ENCODE measurements around the gene KATNAL1. TPM values are rescaled to one million over a fixed set of nuclear protein-coding genes. Genes with fewer than 3 reads are reported as not detected.

KATNAL1 gene
- total RNA-seq, 5 donors from 2014 or later (not counting 1 experiment from before 2014, with no cell fraction given), result 4.0 to 13.8 (median 7.3) TPM

GRCh38 chr13:30299786-30300185 lies 7.6 kb downstream of the KATNAL1 start:
- Mint-ChIP-seq H3K27ac (no peak overlapping the region), H3K4me3 (no peak overlapping the region), H3K27me3 (no peaks in the 10 kb centered on the region), H3K9me3 (no peaks in the 10 kb centered on the region), H3K4me1 (peaks cover 0 to 30% (median 19%) of the 10 kb centered on the region in 3 donors), H3K36me3 (peaks cover 4% of the 10 kb centered on the region)
- DNase-seq (no peak), ATAC-seq (replicated peaks in 1 of 4) (no peak)
- no peak overlapping the region for H3K4me3 ChIP-seq (ENCODE audit: control insufficient read depth in 1 of 2, extremely low read depth in 1 of 2, low read length in 1 of 2)
- no peaks in the 10 kb centered on the region for H3K27me3 ChIP-seq (replicated peaks in 1 of 2; ENCODE audit: control insufficient read depth in 2 of 2, extremely low read depth in 1 of 2, insufficient read depth in 2 of 2, low read length in 1 of 2)
- H3K9me3 ChIP-seq, result no peaks in the 10 kb centered on the region
- no peaks in the 10 kb centered on the region for H3K36me3 ChIP-seq (ENCODE audit: control insufficient read depth in 2 of 2, extremely low read depth in 1 of 2, insufficient read depth in 1 of 2, low read length in 1 of 2)
- ChIA-PET CTCF (no interaction called here), POLR2A (interaction anchor here (0.6 to 0.7 kb wide), 3 partner anchors 29 to 119 kb away, joined by 3 to 4 read pairs (median 3); no protein-coding TSS in a partner anchor)
- H3K27ac ChIP-seq (ENCODE audit: low read length), result no peak overlapping the region
- H3K4me1 ChIP-seq (ENCODE audit: control insufficient read depth in 1 of 2, extremely low read depth in 1 of 2, insufficient read depth in 2 of 2, low read length in 2 of 2), result no peaks in the 10 kb centered on the region

- Mint-ChIP-seq H3K27ac (no peak overlapping the region), H3K4me3 (no peak overlapping the region), H3K27me3 (no peaks in the 10 kb centered on the region), H3K9me3 (no peaks in the 10 kb centered on the region), H3K4me1 (peaks cover 10 to 19% (median 14%) of the 10 kb centered on the region in 3 donors), H3K36me3 (peaks cover 4% of the 10 kb centered on the region)
- CTCF ChIA-PET, result interaction anchor here in 1 of 2 donors (0.6 kb wide), 1 partner anchor 29 kb away, joined by 6 read pairs; no protein-coding TSS in a partner anchor
- Histone ChIP-seq H3K9me3 (no peaks in the 10 kb centered on the region), H3K27ac (ENCODE audit: low read length) (no peak overlapping the region), H3K36me3 (ENCODE audit: control insufficient read depth in 2 of 2, extremely low read depth in 1 of 2, insufficient read depth in 1 of 2, low read length in 1 of 2) (no peaks in the 10 kb centered on the region), H3K4me1 (ENCODE audit: control insufficient read depth in 1 of 2, extremely low read depth in 1 of 2, insufficient read depth in 2 of 2, low read length in 2 of 2) (no peaks in the 10 kb centered on the region), H3K27me3 (replicated peaks in 1 of 2; ENCODE audit: control insufficient read depth in 2 of 2, extremely low read depth in 1 of 2, insufficient read depth in 2 of 2, low read length in 1 of 2) (no peaks in the 10 kb centered on the region), H3K4me3 (ENCODE audit: control insufficient read depth in 1 of 2, extremely low read depth in 1 of 2, low read length in 1 of 2) (no peak overlapping the region)
- DNase-seq, result no peak
- no peak for ATAC-seq (replicated peaks in 1 of 4)
- POLR2A ChIA-PET, result interaction anchor here in 1 of 2 donors (0.6 kb wide), 1 partner anchor 127 kb away, joined by 4 read pairs; the partner anchor contains the start of gene UBE2L5
- no CpG with 5 or more reads among the region's 2 CpGs for WGBS (ENCODE audit: insufficient coverage)
Observed at GRCh38 chr13:30295116-30295515, 12.2 kb downstream of the KATNAL1 start.

GRCh38 chr13:30294004-30294403 lies 13.3 kb downstream of the KATNAL1 start:
- Mint-ChIP-seq H3K9me3 (no peaks in the 10 kb centered on the region), H3K27ac (no peak overlapping the region), H3K27me3 (no peaks in the 10 kb centered on the region), H3K36me3 (peaks cover 4% of the 10 kb centered on the region), H3K4me1 (peaks cover 9 to 16% (median 14%) of the 10 kb centered on the region in 3 donors), H3K4me3 (no peak overlapping the region)
- no peaks in the 10 kb centered on the region for H3K9me3 ChIP-seq
- H3K27ac ChIP-seq (ENCODE audit: low read length), result no peak overlapping the region
- WGBS (ENCODE audit: insufficient coverage), result no CpG with 5 or more reads among the region's 3 CpGs
- no peak for DNase-seq
- H3K4me3 ChIP-seq (ENCODE audit: control insufficient read depth in 1 of 2, extremely low read depth in 1 of 2, low read length in 1 of 2), result no peak overlapping the region
- ATAC-seq (replicated peaks in 1 of 4), result no peak
- H3K36me3 ChIP-seq (ENCODE audit: control insufficient read depth in 2 of 2, extremely low read depth in 1 of 2, insufficient read depth in 1 of 2, low read length in 1 of 2), result no peaks in the 10 kb centered on the region
- H3K4me1 ChIP-seq (ENCODE audit: control insufficient read depth in 1 of 2, extremely low read depth in 1 of 2, insufficient read depth in 2 of 2, low read length in 2 of 2), result no peaks in the 10 kb centered on the region
- CTCF ChIA-PET, result no interaction called here
- no peaks in the 10 kb centered on the region for H3K27me3 ChIP-seq (replicated peaks in 1 of 2; ENCODE audit: control insufficient read depth in 2 of 2, extremely low read depth in 1 of 2, insufficient read depth in 2 of 2, low read length in 1 of 2)
- POLR2A ChIA-PET, result interaction anchor here in 1 of 2 donors (0.8 kb wide), 1 partner anchor 521 kb away, joined by 3 read pairs; no protein-coding TSS in a partner anchor

- POLR2A ChIA-PET, result no interaction called here
- no peak for DNase-seq
- no peak overlapping the region for H3K27ac Mint-ChIP-seq
Observed at GRCh38 chr13:30292325-30292724, 15.0 kb downstream of the KATNAL1 start.

GRCh38 chr13:30290812-30291436 lies 16.4 kb downstream of the KATNAL1 start:
- DNase-seq (no peak), ATAC-seq (replicated peaks in 1 of 4) (no peak)
- Histone ChIP-seq H3K27ac (ENCODE audit: low read length) (no peak overlapping the region), H3K4me1 (ENCODE audit: control insufficient read depth in 1 of 2, extremely low read depth in 1 of 2, insufficient read depth in 2 of 2, low read length in 2 of 2) (no peaks in the 10 kb centered on the region), H3K9me3 (no peaks in the 10 kb centered on the region), H3K4me3 (ENCODE audit: control insufficient read depth in 1 of 2, extremely low read depth in 1 of 2, low read length in 1 of 2) (no peak overlapping the region), H3K36me3 (ENCODE audit: control insufficient read depth in 2 of 2, extremely low read depth in 1 of 2, insufficient read depth in 1 of 2, low read length in 1 of 2) (no peaks in the 10 kb centered on the region), H3K27me3 (replicated peaks in 1 of 2; ENCODE audit: control insufficient read depth in 2 of 2, extremely low read depth in 1 of 2, insufficient read depth in 2 of 2, low read length in 1 of 2) (no peaks in the 10 kb centered on the region)
- no peaks in the 10 kb centered on the region for H3K27me3 Mint-ChIP-seq
- ChIA-PET CTCF (no interaction called here), POLR2A (no interaction called here)
- WGBS (ENCODE audit: insufficient coverage), result no CpG with 5 or more reads among the region's 4 CpGs
- no peak overlapping the region for H3K4me3 Mint-ChIP-seq
- peaks cover 9 to 14% (median 12%) of the 10 kb centered on the region in 3 donors for H3K4me1 Mint-ChIP-seq
- H3K27ac Mint-ChIP-seq, result no peak overlapping the region
- H3K36me3 Mint-ChIP-seq, result peaks cover 13% of the 10 kb centered on the region
- no peaks in the 10 kb centered on the region for H3K9me3 Mint-ChIP-seq

More at GRCh38 chr13:30292325-30292724, 15.0 kb downstream of the KATNAL1 start:
- no peak overlapping the region for H3K4me3 ChIP-seq (ENCODE audit: control insufficient read depth in 1 of 2, extremely low read depth in 1 of 2, low read length in 1 of 2)
- peaks cover 9 to 14% (median 12%) of the 10 kb centered on the region in 3 donors for H3K4me1 Mint-ChIP-seq
- no peaks in the 10 kb centered on the region for H3K27me3 ChIP-seq (replicated peaks in 1 of 2; ENCODE audit: control insufficient read depth in 2 of 2, extremely low read depth in 1 of 2, insufficient read depth in 2 of 2, low read length in 1 of 2)
- no peak overlapping the region for H3K4me3 Mint-ChIP-seq
- H3K36me3 Mint-ChIP-seq, result peaks cover 5% of the 10 kb centered on the region
- H3K36me3 ChIP-seq (ENCODE audit: control insufficient read depth in 2 of 2, extremely low read depth in 1 of 2, insufficient read depth in 1 of 2, low read length in 1 of 2), result no peaks in the 10 kb centered on the region
- no peaks in the 10 kb centered on the region for H3K9me3 Mint-ChIP-seq
- H3K9me3 ChIP-seq, result no peaks in the 10 kb centered on the region
- no peaks in the 10 kb centered on the region for H3K27me3 Mint-ChIP-seq
- no peaks in the 10 kb centered on the region for H3K4me1 ChIP-seq (ENCODE audit: control insufficient read depth in 1 of 2, extremely low read depth in 1 of 2, insufficient read depth in 2 of 2, low read length in 2 of 2)
- no peak overlapping the region for H3K27ac ChIP-seq (ENCODE audit: low read length)
- CTCF ChIA-PET, result interaction anchor here in 1 of 2 donors (0.6 kb wide), 1 partner anchor 529 kb away, joined by 4 read pairs; no protein-coding TSS in a partner anchor
- no peak for ATAC-seq (replicated peaks in 1 of 4)

- H3K4me3 ChIP-seq (ENCODE audit: control insufficient read depth in 1 of 2, extremely low read depth in 1 of 2, low read length in 1 of 2), result no peak overlapping the region
- CTCF ChIA-PET, result no interaction called here
- Mint-ChIP-seq H3K4me3 (no peak overlapping the region), H3K9me3 (peaks cover 0 to 10% (median 0%) of the 10 kb centered on the region in 3 donors), H3K27ac (no peak overlapping the region), H3K27me3 (no peaks in the 10 kb centered on the region), H3K4me1 (peaks cover 11 to 14% (median 14%) of the 10 kb centered on the region in 3 donors), H3K36me3 (peaks cover 12% of the 10 kb centered on the region)
- DNase-seq, result no peak
- no peaks in the 10 kb centered on the region for H3K27me3 ChIP-seq (replicated peaks in 1 of 2; ENCODE audit: control insufficient read depth in 2 of 2, extremely low read depth in 1 of 2, insufficient read depth in 2 of 2, low read length in 1 of 2)
- H3K36me3 ChIP-seq (ENCODE audit: control insufficient read depth in 2 of 2, extremely low read depth in 1 of 2, insufficient read depth in 1 of 2, low read length in 1 of 2), result no peaks in the 10 kb centered on the region
- H3K4me1 ChIP-seq (ENCODE audit: control insufficient read depth in 1 of 2, extremely low read depth in 1 of 2, insufficient read depth in 2 of 2, low read length in 2 of 2), result no peaks in the 10 kb centered on the region
- POLR2A ChIA-PET, result no interaction called here
- H3K9me3 ChIP-seq, result no peaks in the 10 kb centered on the region
- no peak overlapping the region for H3K27ac ChIP-seq (ENCODE audit: low read length)
- ATAC-seq (replicated peaks in 1 of 4), result no peak
Observed at GRCh38 chr13:30289533-30289932, 17.8 kb downstream of the KATNAL1 start.

All from T-cell (primary cell).